ENCODE results near the gene PIM1.

PIM1 gene

DNA sequence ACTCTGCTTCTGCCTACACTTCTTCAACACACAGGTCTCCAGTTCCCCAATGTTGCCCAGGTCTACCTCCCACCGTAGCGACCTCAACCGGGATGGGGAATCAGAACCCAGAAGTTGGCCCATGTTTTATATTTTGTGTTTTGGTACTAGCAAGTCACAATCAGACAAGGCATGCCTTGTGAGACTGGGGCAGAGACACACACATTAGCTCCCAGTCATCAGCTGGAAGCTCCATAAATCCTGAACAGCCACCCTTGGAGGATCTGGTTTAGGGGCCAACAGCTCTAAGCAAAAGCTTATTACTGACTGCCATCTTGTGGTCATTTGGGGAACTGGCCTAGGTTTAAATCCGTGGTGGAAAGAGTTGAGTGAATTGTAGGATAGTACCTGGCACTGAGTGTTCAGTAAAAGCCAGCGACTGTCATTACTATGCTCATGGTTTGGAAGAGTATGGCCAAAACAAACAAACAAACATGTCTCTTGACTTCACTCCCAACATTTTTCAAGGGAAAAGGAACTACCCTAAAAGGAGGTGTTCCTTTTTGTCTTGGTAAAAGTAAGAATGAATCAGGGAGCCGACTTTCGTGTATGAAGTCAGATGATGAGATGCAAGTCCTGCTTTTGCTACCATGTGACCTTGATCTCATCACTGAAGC is 40.5 kb downstream of the PIM1 start:
- peak; percentile 52 for DNase-seq (ENCODE audit: extremely low read depth, low read depth)
- TF ChIP-seq CTCF (IDR thresholded peaks at IDR 0.05; ENCODE audit: low read depth, low read length), result peak; percentile 91

DNA sequence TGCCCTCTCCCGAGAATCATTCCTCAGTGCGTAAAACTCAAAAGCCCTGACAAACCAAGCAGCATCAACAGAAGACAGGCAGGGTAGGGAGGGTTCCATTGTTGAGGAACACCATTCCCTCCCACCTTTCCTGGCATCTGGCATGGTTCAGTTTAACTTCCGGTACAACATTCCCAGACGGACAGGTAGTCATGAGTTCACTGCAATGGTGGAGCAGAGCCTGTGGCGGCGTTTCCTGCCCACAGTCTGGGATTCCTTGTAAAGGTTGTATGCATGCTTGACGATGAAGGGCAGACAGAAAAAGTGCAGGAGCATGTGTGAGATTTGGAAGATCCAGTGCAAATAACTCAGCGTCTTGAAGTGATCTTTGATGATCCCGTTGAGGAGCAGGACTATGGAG is 42.3 kb downstream of the PIM1 start:
- no peak for DNase-seq (ENCODE audit: extremely low read depth, low read depth)
- TF ChIP-seq CTCF (IDR thresholded peaks at IDR 0.05; ENCODE audit: low read depth, low read length), result no peak

GRCh38 chr6:37218061-37218460 is 48.1 kb downstream of the PIM1 start:
- DNase-seq (ENCODE audit: extremely low read depth, low read depth), result no peak
- no peak for TF ChIP-seq CTCF (IDR thresholded peaks at IDR 0.05; ENCODE audit: low read depth, low read length)

DNA sequence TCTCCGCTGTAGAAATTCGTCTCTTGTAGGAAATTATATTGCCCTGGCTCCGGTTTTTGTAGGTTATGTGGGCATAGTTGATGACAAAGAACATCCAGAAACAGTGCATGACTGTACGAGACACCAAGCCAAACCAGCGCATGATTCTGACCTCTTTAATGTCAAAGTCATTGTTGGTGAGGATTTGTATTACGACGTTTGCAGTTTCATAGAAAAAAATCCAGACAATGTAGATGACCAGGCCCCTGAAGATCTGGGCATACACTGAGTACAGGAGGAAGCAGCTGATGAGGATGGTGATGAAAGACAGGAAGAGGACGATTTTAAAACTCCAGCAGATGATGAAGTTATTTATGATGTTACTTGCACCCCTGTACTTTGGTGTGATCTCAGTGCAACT is 48.6 kb downstream of the PIM1 start:
- no peak for DNase-seq (ENCODE audit: extremely low read depth, low read depth)
- TF ChIP-seq CTCF (IDR thresholded peaks at IDR 0.05; ENCODE audit: low read depth, low read length), result no peak

DNA sequence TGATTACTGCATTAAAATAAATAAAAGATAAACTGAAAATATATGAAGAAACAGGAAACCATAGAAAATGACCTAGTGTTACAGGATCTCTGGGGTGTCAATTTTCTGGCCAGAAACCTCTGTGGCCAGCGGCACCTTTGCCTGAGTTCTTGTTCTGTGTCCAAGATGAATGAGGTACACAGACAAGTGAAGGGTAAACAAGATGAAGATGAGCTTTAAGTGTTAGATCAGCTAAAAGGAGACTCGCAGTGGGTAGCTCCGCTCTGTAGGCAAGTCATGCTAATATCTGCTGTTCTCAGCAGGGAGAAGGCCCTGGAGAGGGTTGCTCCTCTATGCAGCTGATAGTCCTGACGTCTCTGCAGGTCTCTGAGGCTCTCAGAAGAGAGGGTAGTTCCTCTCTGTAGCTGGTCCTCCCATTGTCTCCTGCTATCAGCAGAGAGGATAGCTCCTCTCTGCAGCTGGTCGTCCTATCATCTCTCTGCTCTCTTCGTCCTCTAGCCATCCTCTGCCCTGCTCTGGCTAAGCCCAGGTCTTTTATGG is 51.7 kb downstream of the PIM1 start:
- DNase-seq (ENCODE audit: extremely low read depth, low read depth), result no peak
- no peak for TF ChIP-seq CTCF (IDR thresholded peaks at IDR 0.05; ENCODE audit: low read depth, low read length)

DNA sequence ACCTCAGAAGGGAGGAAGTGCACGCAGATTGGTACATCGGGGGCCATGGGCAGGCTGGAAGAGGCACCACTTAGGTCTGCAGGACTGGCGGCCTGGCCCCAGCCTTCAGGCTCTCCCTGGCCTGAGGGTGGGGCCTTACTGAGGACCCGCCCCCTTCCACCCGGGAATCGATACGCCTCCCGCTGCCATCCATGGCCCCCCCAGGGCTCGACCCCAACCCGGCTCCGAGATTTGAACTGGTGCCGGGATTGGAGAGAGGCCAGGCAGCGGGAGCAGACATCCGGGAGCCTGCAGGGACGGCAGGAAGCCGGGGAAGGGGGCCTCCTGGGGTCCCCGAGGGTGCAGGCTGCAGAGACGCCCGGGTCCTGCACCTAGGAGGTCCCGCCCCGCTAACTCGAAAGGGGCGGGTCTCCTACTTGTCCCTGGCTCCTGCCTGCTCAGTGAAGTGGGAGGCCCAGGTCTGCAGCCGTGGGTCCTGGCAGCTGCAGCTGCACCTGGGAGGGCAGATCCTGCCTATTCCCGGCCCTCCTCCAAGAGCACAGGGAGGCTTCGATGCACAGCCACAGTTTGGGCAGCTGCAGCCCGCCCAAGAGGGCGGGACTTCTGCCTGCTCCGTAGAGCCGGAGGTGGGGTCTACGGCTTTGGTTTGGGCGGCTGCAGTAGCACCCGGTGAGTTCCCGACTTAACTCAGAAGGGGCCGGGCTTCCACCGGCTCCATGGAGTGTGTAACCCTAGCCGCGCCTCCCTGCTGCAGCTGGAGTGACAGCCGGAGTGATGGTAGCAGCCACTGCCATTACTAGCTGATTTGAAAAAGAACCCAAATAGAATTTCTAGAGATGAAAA is 52.4 kb downstream of the PIM1 start:
- no peak; the same call in 1 of the 2 replicates for TF ChIP-seq CTCF (IDR thresholded peaks at IDR 0.05; ENCODE audit: low read depth, low read length)
- DNase-seq (ENCODE audit: extremely low read depth, low read depth), result no peak

GRCh38 chr6:37222992-37223391 is 53.0 kb downstream of the PIM1 start:
- no peak for DNase-seq (ENCODE audit: extremely low read depth, low read depth)
- TF ChIP-seq CTCF (IDR thresholded peaks at IDR 0.05; ENCODE audit: low read depth, low read length), result no peak

Data from AG09319 (cell line).